CD4-positive, CD25-positive, alpha-beta regulatory T cell (primary cell): ENCODE results near the gene PPP1R3G. TPM values are rescaled to one million over a fixed set of nuclear protein-coding genes. Genes with fewer than 3 reads are reported as not detected.
"Not testable (repeated sequence)": the region's sequence is repeated elsewhere in the genome, so short reads cannot be mapped to it uniquely, and the experiment has no call there.

ENCODE experiments used
- ATAC-seq, 2 donors: fragments of 150-1000 bp; cut with Tn5 transposase; one replicate each; pipeline ENCODE4 v1.10.0; 2021; ENCODE audit warnings: low read depth in 2 of 2, moderate number of reproducible peaks in 2 of 2, moderate library complexity in 1 of 2
- DNase-seq, 3 donors: peaks; one replicate each; pipeline versions ENCODE4 v3.0.0 to v3.0.0-alpha.2; 2012 to 2022; ENCODE audit warnings: mixed read lengths in 1 of 3
- H3K27ac ChIP-seq: one replicate; pipeline ENCODE4 v1.7.0; 2013; ENCODE audit warnings: mild to moderate bottlenecking, low read length; ENCODE audit not compliant: insufficient read depth, poor library complexity, severe bottlenecking
- H3K27me3 ChIP-seq: one replicate; pipeline ENCODE4 v1.7.0; 2013; ENCODE audit warnings: low read length; ENCODE audit not compliant: control insufficient read depth, insufficient read depth
- H3K36me3 ChIP-seq: one replicate; pipeline ENCODE4 v1.7.0; 2013; ENCODE audit warnings: mild to moderate bottlenecking, low read length, moderate library complexity; ENCODE audit not compliant: control insufficient read depth, insufficient read depth
- H3K4me1 ChIP-seq: 2 replicates; pipeline ENCODE4 v1.7.0; 2013; ENCODE audit warnings: mild to moderate bottlenecking, low read length; ENCODE audit not compliant: insufficient read depth, control insufficient read depth, poor library complexity, severe bottlenecking
- H3K4me3 ChIP-seq: one replicate; pipeline ENCODE4 v1.7.0; 2013; ENCODE audit warnings: low read depth, mild to moderate bottlenecking, low read length, moderate library complexity
- H3K9me3 ChIP-seq, 2 experiments: 1 replicate in 1 of 2; 2 replicates in 1 of 2; pipeline ENCODE4 v1.7.0; 2013; ENCODE audit warnings: low read length in 2 of 2, mild to moderate bottlenecking in 1 of 2, moderate library complexity in 1 of 2; ENCODE audit not compliant: control insufficient read depth in 2 of 2
- H3K27ac Mint-ChIP-seq, 3 donors: one replicate each; pipeline ENCODE4 v1.8.0; 2020 to 2022; ENCODE audit warnings: mild to moderate bottlenecking in 3 of 3, mixed read lengths in 3 of 3, moderate library complexity in 2 of 3
- H3K27me3 Mint-ChIP-seq: one replicate; pipeline ENCODE4 v1.8.0; 2022; ENCODE audit warnings: mild to moderate bottlenecking, mixed read lengths
- H3K36me3 Mint-ChIP-seq: one replicate; pipeline ENCODE4 v1.8.0; 2020; ENCODE audit warnings: mixed read lengths
- H3K4me1 Mint-ChIP-seq, 4 donors: one replicate each; pipeline ENCODE4 v1.8.0; 2020 to 2022; ENCODE audit warnings: mixed read lengths in 4 of 4, mild to moderate bottlenecking in 1 of 4
- H3K4me3 Mint-ChIP-seq, 4 donors: one replicate each; pipeline ENCODE4 v1.8.0; 2020 to 2022; ENCODE audit warnings: mild to moderate bottlenecking in 4 of 4, mixed read lengths in 4 of 4, moderate library complexity in 3 of 4
- H3K9me3 Mint-ChIP-seq, 7 donors: one replicate each; pipeline ENCODE4 v1.8.0; 2020 to 2022; ENCODE audit warnings: mixed read lengths in 7 of 7, mild to moderate bottlenecking in 3 of 7, moderate library complexity in 2 of 7
- polyA plus RNA-seq, 4 donors: library from polyadenylated mRNA; unstranded; fragments of 300-500 nt; fragmentation: Illumina TruSeq; gene quantifications; one replicate each; pipeline ENCODE4 v1.2.3, GENCODE V29; 2021
- total RNA-seq: library from RNA; stranded (reverse); gene quantifications from one replicate; pipeline ENCODE4 v1.2.3, GENCODE V29; 2022

The PPP1R3G gene
- total and polyA plus RNA-seq, 5 donors from 2014 or later, result 0.10 TPM; not detected in 4

GRCh38 chr6:5059036-5059896 lies 25.9 kb upstream of the PPP1R3G start:
- Mint-ChIP-seq H3K4me3 (no peak overlapping the region), H3K27ac (no peak overlapping the region), H3K27me3 (peaks cover 12% of the 10 kb centered on the region), H3K36me3 (no peaks in the 10 kb centered on the region), H3K4me1 (no peaks in the 10 kb centered on the region), H3K9me3 (peaks cover 0 to 4% (median 0%) of the 10 kb centered on the region in 7 donors)
- H3K27ac ChIP-seq, result no peak overlapping the region
- H3K36me3 ChIP-seq, result no peaks in the 10 kb centered on the region
- DNase-seq (no peak), ATAC-seq (no peak)
- no peaks in the 10 kb centered on the region for H3K4me1 ChIP-seq
- H3K9me3 ChIP-seq, result no peaks in the 10 kb centered on the region
- H3K4me3 ChIP-seq, result no peak overlapping the region
- no peaks in the 10 kb centered on the region for H3K27me3 ChIP-seq

- H3K27ac ChIP-seq, H3K27me3 ChIP-seq, H3K36me3 Mint-ChIP-seq, ATAC-seq, H3K9me3 ChIP-seq, DNase-seq, H3K36me3 ChIP-seq, H3K9me3 Mint-ChIP-seq, H3K4me1 ChIP-seq, H3K27me3 Mint-ChIP-seq, H3K4me1 Mint-ChIP-seq, H3K27ac Mint-ChIP-seq, H3K4me3 Mint-ChIP-seq, H3K4me3 ChIP-seq: not testable (repeated sequence)
Measured at GRCh38 chr6:5060439-5060838, 24.7 kb upstream of the PPP1R3G start.

DNA sequence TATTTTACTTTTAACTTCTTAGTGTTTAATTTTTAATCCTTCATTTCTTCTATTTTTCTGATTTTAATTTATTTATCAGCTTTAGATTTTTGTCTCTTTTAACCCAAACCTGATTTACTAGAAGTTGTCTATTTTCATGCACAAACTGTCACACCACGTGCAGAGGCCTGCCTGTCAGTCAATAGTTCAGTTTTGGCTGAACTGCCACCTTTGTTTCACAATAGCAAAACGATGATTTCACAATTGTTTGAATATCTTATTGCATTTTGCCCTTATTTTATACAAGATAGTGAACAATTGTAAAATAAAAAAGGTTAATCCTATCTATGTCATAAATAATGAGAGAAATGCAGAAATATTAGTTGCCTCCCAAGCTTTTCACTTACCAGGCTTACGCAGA lies 24.0 kb upstream of the PPP1R3G start:
- H3K36me3 ChIP-seq, result no peaks in the 10 kb centered on the region
- H3K27ac ChIP-seq, result no peak overlapping the region
- H3K4me3 Mint-ChIP-seq, result no peak overlapping the region
- no peaks in the 10 kb centered on the region for H3K4me1 Mint-ChIP-seq
- no peak for ATAC-seq
- H3K9me3 ChIP-seq, result no peaks in the 10 kb centered on the region
- peaks cover 12% of the 10 kb centered on the region for H3K27me3 Mint-ChIP-seq
- no peak overlapping the region for H3K4me3 ChIP-seq
- H3K9me3 Mint-ChIP-seq, result peaks cover 0 to 4% (median 0%) of the 10 kb centered on the region in 7 donors
- H3K27me3 ChIP-seq, result no peaks in the 10 kb centered on the region
- no peak for DNase-seq
- no peaks in the 10 kb centered on the region for H3K4me1 ChIP-seq
- no peak overlapping the region for H3K27ac Mint-ChIP-seq
- no peaks in the 10 kb centered on the region for H3K36me3 Mint-ChIP-seq

GRCh38 chr6:5063617-5064016 lies 21.5 kb upstream of the PPP1R3G start:
- H3K9me3 ChIP-seq, result no peaks in the 10 kb centered on the region
- Mint-ChIP-seq H3K27me3 (peaks cover 5% of the 10 kb centered on the region), H3K4me1 (no peaks in the 10 kb centered on the region), H3K27ac (no peak overlapping the region), H3K4me3 (no peak overlapping the region), H3K36me3 (no peaks in the 10 kb centered on the region), H3K9me3 (peaks cover 0 to 5% (median 0%) of the 10 kb centered on the region in 7 donors)
- no peak for DNase-seq
- no peaks in the 10 kb centered on the region for H3K36me3 ChIP-seq
- no peak overlapping the region for H3K4me3 ChIP-seq
- H3K27ac ChIP-seq, result no peak overlapping the region
- no peak for ATAC-seq
- H3K4me1 ChIP-seq, result no peaks in the 10 kb centered on the region
- no peaks in the 10 kb centered on the region for H3K27me3 ChIP-seq

DNA sequence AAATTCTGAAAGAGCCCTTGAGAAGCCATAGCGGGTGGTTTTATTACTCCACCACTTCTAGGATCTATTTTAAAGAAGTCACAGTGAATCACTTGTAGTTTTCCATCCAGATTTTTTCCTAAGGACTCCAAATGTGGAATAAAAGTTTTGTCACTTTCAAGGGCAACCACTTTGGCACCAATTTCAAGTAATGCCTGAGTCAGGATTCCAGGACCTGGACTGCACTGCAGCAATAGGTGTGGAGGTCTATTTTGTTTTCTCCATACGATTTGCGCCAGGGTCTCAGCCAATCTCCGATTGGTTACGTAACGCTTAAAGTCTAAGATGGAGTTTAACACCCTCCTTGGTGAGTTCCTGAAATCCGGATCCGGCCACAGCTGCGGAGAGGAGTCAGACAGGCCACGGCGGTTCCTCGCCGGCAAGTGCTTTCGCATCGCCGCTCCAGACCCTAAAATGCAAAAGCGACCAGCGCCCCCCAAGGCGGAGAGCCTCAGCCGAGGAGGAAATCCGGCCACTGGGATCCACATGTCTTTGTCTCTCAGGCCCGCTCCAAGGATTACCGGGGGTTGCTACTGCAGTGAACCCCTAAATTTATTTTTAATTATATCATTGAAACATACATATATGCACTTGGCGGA lies 18.6 kb upstream of the PPP1R3G start:
- H3K27me3 Mint-ChIP-seq, result peaks cover 6% of the 10 kb centered on the region
- Histone ChIP-seq H3K9me3 (no peaks in the 10 kb centered on the region), H3K4me1 (no peaks in the 10 kb centered on the region), H3K36me3 (no peaks in the 10 kb centered on the region), H3K27me3 (no peaks in the 10 kb centered on the region), H3K27ac (no peak overlapping the region), H3K4me3 (no peak overlapping the region)
- H3K36me3 Mint-ChIP-seq, result no peaks in the 10 kb centered on the region
- H3K9me3 Mint-ChIP-seq, result peaks cover 0 to 5% (median 0%) of the 10 kb centered on the region in 7 donors
- DNase-seq (no peak), ATAC-seq (no peak)
- no peak overlapping the region for H3K4me3 Mint-ChIP-seq
- no peaks in the 10 kb centered on the region for H3K4me1 Mint-ChIP-seq
- H3K27ac Mint-ChIP-seq, result no peak overlapping the region

GRCh38 chr6:5067305-5067704 lies 17.8 kb upstream of the PPP1R3G start:
- no peak overlapping the region for H3K4me3 ChIP-seq
- H3K4me1 Mint-ChIP-seq, result peaks cover 0 to 6% (median 1%) of the 10 kb centered on the region in 4 donors
- no peaks in the 10 kb centered on the region for H3K9me3 ChIP-seq
- H3K27ac ChIP-seq, result no peak overlapping the region
- no peak overlapping the region for H3K27ac Mint-ChIP-seq
- peaks cover 0 to 5% (median 0%) of the 10 kb centered on the region in 7 donors for H3K9me3 Mint-ChIP-seq
- H3K36me3 ChIP-seq, result no peaks in the 10 kb centered on the region
- peaks cover 13% of the 10 kb centered on the region for H3K27me3 Mint-ChIP-seq
- DNase-seq (no peak), ATAC-seq (no peak)
- no peak overlapping the region for H3K4me3 Mint-ChIP-seq
- H3K27me3 ChIP-seq, result no peaks in the 10 kb centered on the region
- H3K4me1 ChIP-seq, result no peaks in the 10 kb centered on the region
- H3K36me3 Mint-ChIP-seq, result no peaks in the 10 kb centered on the region

GRCh38 chr6:5068153-5068751 lies 16.9 kb upstream of the PPP1R3G start:
- Mint-ChIP-seq H3K4me3 (no peak overlapping the region), H3K4me1 (peaks cover 0 to 10% (median 4%) of the 10 kb centered on the region in 4 donors), H3K36me3 (no peaks in the 10 kb centered on the region), H3K27me3 (peaks cover 16% of the 10 kb centered on the region), H3K9me3 (peaks cover 0 to 5% (median 0%) of the 10 kb centered on the region in 7 donors), H3K27ac (no peak overlapping the region)
- no peak overlapping the region for H3K27ac ChIP-seq
- H3K27me3 ChIP-seq, result no peaks in the 10 kb centered on the region
- ATAC-seq (no peak), DNase-seq (no peak)
- no peaks in the 10 kb centered on the region for H3K36me3 ChIP-seq
- H3K4me3 ChIP-seq, result no peak overlapping the region
- H3K9me3 ChIP-seq, result no peaks in the 10 kb centered on the region
- no peaks in the 10 kb centered on the region for H3K4me1 ChIP-seq
